H9 (cell line): ENCODE measurements around the gene AXIN1. TPM values are rescaled to one million over a fixed set of nuclear protein-coding genes. Genes with fewer than 3 reads are reported as not detected.

Source experiments
- DNase-seq: peaks from one replicate; pipeline ENCODE4 v3.0.0-alpha.2; 2017
- H2AFZ ChIP-seq: one replicate; pipeline ENCODE4 v1.6.1; 2013; ENCODE audit warnings: mild to moderate bottlenecking, low read length, control low read depth, moderate library complexity
- H2AK5ac ChIP-seq: 2 replicates; pipeline ENCODE4 v1.6.1; 2013; ENCODE audit warnings: low read length, control low read depth, mixed read lengths; ENCODE audit not compliant: insufficient read length
- H2BK120ac ChIP-seq: one replicate; pipeline ENCODE4 v1.6.1; 2013; ENCODE audit warnings: low read depth, mild to moderate bottlenecking, low read length, control low read depth, inconsistent platforms; ENCODE audit not compliant: poor library complexity, severe bottlenecking
- H2BK12ac ChIP-seq: 2 replicates; pipeline ENCODE4 v1.6.1; 2013; ENCODE audit warnings: low read length, control low read depth, mixed read lengths, low read depth; ENCODE audit not compliant: insufficient read length
- H2BK15ac ChIP-seq: 2 replicates; pipeline ENCODE4 v1.6.1; 2013; ENCODE audit warnings: low read depth, low read length, control low read depth
- H2BK20ac ChIP-seq: one replicate; pipeline ENCODE4 v1.6.1; 2013; ENCODE audit warnings: low read depth, mild to moderate bottlenecking, low read length, control low read depth, inconsistent platforms; ENCODE audit not compliant: poor library complexity, severe bottlenecking
- H2BK5ac ChIP-seq: 2 replicates; pipeline ENCODE4 v1.6.1; 2013; ENCODE audit warnings: low read length, control low read depth, mixed read lengths; ENCODE audit not compliant: insufficient read length
- H3K14ac ChIP-seq: 2 replicates; pipeline ENCODE4 v1.6.1; 2013; ENCODE audit warnings: low read length, control low read depth; ENCODE audit not compliant: insufficient read depth
- H3K18ac ChIP-seq: 2 replicates; pipeline ENCODE4 v1.6.1; 2013; ENCODE audit warnings: low read depth, mild to moderate bottlenecking, mixed read lengths, low read length, control low read depth; ENCODE audit not compliant: insufficient read length
- H3K23ac ChIP-seq: 2 replicates; pipeline ENCODE4 v1.6.1; 2013; ENCODE audit warnings: low read length, control low read depth, mixed read lengths, low read depth; ENCODE audit not compliant: insufficient read length
- H3K23me2 ChIP-seq: 2 replicates; pipeline ENCODE4 v1.6.1; 2013; ENCODE audit warnings: low read depth, mild to moderate bottlenecking, mixed read lengths, low read length, control low read depth; ENCODE audit not compliant: insufficient read length, poor library complexity, severe bottlenecking
- H3K27ac ChIP-seq: 2 replicates; pipeline ENCODE4 v1.5.1; 2013; ENCODE audit warnings: low read length, control low read depth, mixed read lengths, low read depth; ENCODE audit not compliant: insufficient read length
- H3K27me3 ChIP-seq: 2 replicates; pipeline ENCODE4 v1.6.1; 2013; ENCODE audit warnings: low read length, control low read depth, inconsistent platforms; ENCODE audit not compliant: insufficient read depth
- H3K4ac ChIP-seq: 2 replicates; pipeline ENCODE4 v1.6.1; 2013; ENCODE audit warnings: low read depth, mild to moderate bottlenecking, control low read depth, inconsistent platforms, low read length, moderate library complexity
- H3K4me1 ChIP-seq: 2 replicates; pipeline ENCODE4 v1.6.1; 2013; ENCODE audit warnings: low read length, control low read depth, inconsistent platforms; ENCODE audit not compliant: insufficient read depth
- H3K4me2 ChIP-seq: 2 replicates; pipeline ENCODE4 v1.6.1; 2013; ENCODE audit warnings: low read length, control low read depth, mixed read lengths; ENCODE audit not compliant: insufficient read length, insufficient read depth
- H3K56ac ChIP-seq: 2 replicates; pipeline ENCODE4 v1.6.1; 2013; ENCODE audit warnings: low read depth, mild to moderate bottlenecking, mixed read lengths, low read length, control low read depth; ENCODE audit not compliant: insufficient read length
- H3K79me1 ChIP-seq: 2 replicates; pipeline ENCODE4 v1.6.1; 2013; ENCODE audit warnings: low read depth, mild to moderate bottlenecking, moderate library complexity, low read length, control low read depth, inconsistent platforms; ENCODE audit not compliant: insufficient read depth, poor library complexity, severe bottlenecking
- H3K79me2 ChIP-seq: 2 replicates; pipeline ENCODE4 v1.6.1; 2013; ENCODE audit warnings: low read length, control low read depth, inconsistent platforms; ENCODE audit not compliant: insufficient read depth
- H3K9ac ChIP-seq: 2 replicates; pipeline ENCODE4 v1.6.1; 2013; ENCODE audit warnings: low read length, control low read depth, mixed read lengths; ENCODE audit not compliant: insufficient read length; ENCODE audit errors: extremely low read depth
- H3K9me3 ChIP-seq: one replicate; pipeline ENCODE4 v1.6.1; 2013; ENCODE audit warnings: low read depth, low read length, inconsistent platforms; ENCODE audit not compliant: control insufficient read depth
- H3T11ph ChIP-seq: one replicate; pipeline ENCODE4 v1.6.1; 2013; ENCODE audit warnings: mild to moderate bottlenecking, low read length, control low read depth, inconsistent platforms
- H4K20me1 ChIP-seq: one replicate; pipeline ENCODE4 v1.6.1; 2013; ENCODE audit not compliant: control insufficient read depth, insufficient read length, insufficient read depth
- H4K5ac ChIP-seq: 2 replicates; pipeline ENCODE4 v1.6.1; 2013; ENCODE audit warnings: low read depth, mild to moderate bottlenecking, mixed read lengths, low read length, control low read depth; ENCODE audit not compliant: insufficient read length
- H4K8ac ChIP-seq: replicated peaks from 2 replicates; pipeline ENCODE4 v1.6.1; 2013; ENCODE audit warnings: low read length, control low read depth, mixed read lengths, low read depth; ENCODE audit not compliant: insufficient read length
- H4K91ac ChIP-seq: 2 replicates; pipeline ENCODE4 v1.6.1; 2013; ENCODE audit warnings: low read depth, mild to moderate bottlenecking, moderate library complexity, mixed read lengths, low read length, control low read depth; ENCODE audit not compliant: insufficient read length
- H3K27ac Mint-ChIP-seq, 3 experiments: 2 replicates in 2 of 3; 3 replicates in 1 of 3; pipeline ENCODE4 v1.8.0; 2020 to 2021; ENCODE audit warnings: mixed read lengths in 3 of 3, mild to moderate bottlenecking in 1 of 3, moderate library complexity in 1 of 3
- H3K27me3 Mint-ChIP-seq: 2 replicates; pipeline ENCODE4 v1.8.0; 2021; ENCODE audit warnings: low read depth, mild to moderate bottlenecking, moderate library complexity, mixed read lengths
- H3K36me3 Mint-ChIP-seq, 3 experiments: 2 replicates in 2 of 3; 3 replicates in 1 of 3; pipeline ENCODE4 v1.8.0; 2020 to 2021; ENCODE audit warnings: low read depth in 3 of 3, mixed read lengths in 3 of 3; ENCODE audit not compliant: insufficient read depth in 1 of 3
- H3K4me1 Mint-ChIP-seq, 2 experiments: 2 replicates each; pipeline ENCODE4 v1.8.0; 2020; ENCODE audit warnings: mixed read lengths in 2 of 2
- H3K4me3 Mint-ChIP-seq, 2 experiments: 2 replicates in 1 of 2; 3 replicates in 1 of 2; pipeline ENCODE4 v1.8.0; 2020 to 2021; ENCODE audit warnings: mild to moderate bottlenecking in 2 of 2, mixed read lengths in 2 of 2, moderate library complexity in 1 of 2
- H3K9me3 Mint-ChIP-seq, 2 experiments: 2 replicates in 1 of 2; 3 replicates in 1 of 2; pipeline ENCODE4 v1.8.0; 2020; ENCODE audit warnings: mild to moderate bottlenecking in 2 of 2, mixed read lengths in 2 of 2, moderate library complexity in 1 of 2
- CTCF ChIP-seq: fragments of 200-600 bp; sonication (generic); conservative IDR thresholded peaks from 3 replicates; pipeline ENCODE4 v1.8.0; 2021; ENCODE audit warnings: antibody characterized with exemption, mild to moderate bottlenecking
- WGBS: extraction: QIAGEN DNeasy Blood & Tissue Kit; methylation state at CpG from one replicate; pipeline ENCODE4 v1.1.7; 2013; ENCODE audit warnings: missing lambda C conversion rate, low lambda C conversion rate, mixed read lengths; ENCODE audit not compliant: insufficient read length; ENCODE audit errors: extremely low coverage; 5-methylcytosine and 5-hydroxymethylcytosine counted together
- total RNA-seq: library from RNA; stranded (reverse); gene quantifications from 2 replicates; pipeline ENCODE4 v1.2.1, GENCODE V29; 2021

Gene AXIN1
- total RNA-seq, 1 experiment from 2014 or later, result 50.9 TPM

DNA sequence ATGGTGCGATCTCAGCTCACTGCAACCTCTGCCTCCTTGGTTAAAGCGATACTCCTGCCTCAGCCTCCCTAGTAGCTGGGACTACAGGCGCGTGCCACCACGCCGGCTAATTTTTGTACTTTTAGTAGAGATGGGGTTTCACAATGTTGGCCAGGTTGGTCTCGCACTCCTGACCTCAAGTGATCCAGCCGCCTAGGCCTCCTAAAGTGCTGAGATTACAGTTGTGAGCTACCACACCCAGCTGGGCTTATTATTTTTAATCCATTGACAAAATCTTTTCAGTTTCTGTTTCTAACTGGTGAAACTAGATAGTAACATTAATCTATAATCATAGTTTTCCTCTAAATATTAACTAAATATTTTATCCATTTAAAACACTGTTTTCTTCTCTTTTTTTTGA, 112.0 kb downstream of the AXIN1 start:
- Histone ChIP-seq H3K4me1 (no peaks in the 10 kb centered on the region), H3T11ph (no peak overlapping the region), H3K79me1 (peaks cover 12% of the 10 kb centered on the region), H2BK15ac (no peak overlapping the region), H3K23me2 (no peaks in the 10 kb centered on the region), H2BK12ac (no peak overlapping the region), H2BK5ac (no peak overlapping the region), H4K5ac (no peak overlapping the region), H3K79me2 (no peaks in the 10 kb centered on the region; the same call in 1 of the 2 replicates), H3K9ac (no peak overlapping the region), H3K23ac (no peak overlapping the region), H3K4me2 (no peak overlapping the region), H3K56ac (no peak overlapping the region), H3K18ac (no peak overlapping the region), H3K9me3 (no peaks in the 10 kb centered on the region), H4K8ac (no peak overlapping the region), H3K4ac (no peak overlapping the region), H3K27me3 (no peaks in the 10 kb centered on the region), H2AFZ (no peak overlapping the region), H3K14ac (no peak overlapping the region), H4K20me1 (no peaks in the 10 kb centered on the region), H2AK5ac (no peak overlapping the region), H2BK120ac (no peak overlapping the region), H3K27ac (no peak overlapping the region), H2BK20ac (no peak overlapping the region), H4K91ac (no peak overlapping the region)
- Mint-ChIP-seq H3K4me3 (no peak overlapping the region), H3K4me1 (peaks cover 2 to 4% of the 10 kb centered on the region in 2 experiments), H3K9me3 (no peaks in the 10 kb centered on the region), H3K27me3 (no peaks in the 10 kb centered on the region), H3K36me3 (peaks cover 0 to 11% (median 6%) of the 10 kb centered on the region in 3 experiments; a peak in 5 of 7 replicates), H3K27ac (no peak overlapping the region; a peak in 1 of 7 replicates)
- DNase-seq, result no peak
- no CpG with 5 or more reads among the region's 8 CpGs for WGBS
- no peak for TF ChIP-seq CTCF
